ENCODE data around the gene DPF3. TPM values are rescaled to one million over a fixed set of nuclear protein-coding genes. Genes with fewer than 3 reads are reported as not detected.

DPF3 gene
- total RNA-seq, 2 donors from 2014 or later: 0.78 to 4.0 TPM

- ATAC-seq: no peak
- DNase-seq: no peak
- Histone ChIP-seq H3K9me3 (no peaks in the 10 kb centered on the region), H3K4me3 (no peak overlapping the region), H3K27ac (no peak overlapping the region), H3K27me3 (no peaks in the 10 kb centered on the region), H3K36me3 (replicated peaks in 1 of 2; ENCODE audit: insufficient read depth in 1 of 2, low read depth in 2 of 2) (no peaks in the 10 kb centered on the region), H3K4me1 (no peaks in the 10 kb centered on the region)
- TF ChIP-seq POLR2A (IDR thresholded peaks at IDR 0.05) (no peak), CTCF (IDR thresholded peaks at IDR 0.05) (no peak)
- intact Hi-C loops (cut with DNase I): no loop called here
- 82 to 83% methylated on average over 4 of the region's 4 CpGs for whole genome bisulfite sequencing, 2 donors
Measured at GRCh38 chr14:72808564-72808963, 85.3 kb downstream of the DPF3 start.

GRCh38 chr14:72802588-72802946 is 91.3 kb downstream of the DPF3 start:
- no peaks in the 10 kb centered on the region for H3K36me3 ChIP-seq (replicated peaks in 1 of 2; ENCODE audit: insufficient read depth in 1 of 2, low read depth in 2 of 2)
- intact Hi-C loops (cut with DNase I): no loop called here
- WGBS, 2 donors: 87 to 94% methylated on average over 3 of the region's 3 CpGs
- H3K27me3 ChIP-seq: no peaks in the 10 kb centered on the region
- no peaks in the 10 kb centered on the region for H3K4me1 ChIP-seq
- no peak overlapping the region for H3K27ac ChIP-seq
- DNase-seq (no peak), ATAC-seq (no peak)
- no peaks in the 10 kb centered on the region for H3K9me3 ChIP-seq
- TF ChIP-seq POLR2A (IDR thresholded peaks at IDR 0.05): no peak
- no peak for TF ChIP-seq CTCF (IDR thresholded peaks at IDR 0.05)
- no peak overlapping the region for H3K4me3 ChIP-seq

- DNase-seq: no peak
- ATAC-seq: no peak
- intact Hi-C loops (cut with DNase I): no loop called here
- Histone ChIP-seq H3K4me3 (no peak overlapping the region), H3K27me3 (no peaks in the 10 kb centered on the region), H3K36me3 (replicated peaks in 1 of 2; ENCODE audit: insufficient read depth in 1 of 2, low read depth in 2 of 2) (no peaks in the 10 kb centered on the region), H3K4me1 (no peaks in the 10 kb centered on the region), H3K9me3 (no peaks in the 10 kb centered on the region), H3K27ac (no peak overlapping the region)
- 58 to 85% methylated on average over 3 to 5 of the region's 5 CpGs for WGBS, 2 donors
- no peak for TF ChIP-seq POLR2A (IDR thresholded peaks at IDR 0.05)
- TF ChIP-seq CTCF (IDR thresholded peaks at IDR 0.05): no peak
Measured at GRCh38 chr14:72801836-72802587, 91.9 kb downstream of the DPF3 start.

- Histone ChIP-seq H3K27ac (no peak overlapping the region), H3K36me3 (replicated peaks in 1 of 2; ENCODE audit: insufficient read depth in 1 of 2, low read depth in 2 of 2) (no peaks in the 10 kb centered on the region), H3K9me3 (no peaks in the 10 kb centered on the region), H3K4me3 (no peak overlapping the region), H3K27me3 (no peaks in the 10 kb centered on the region), H3K4me1 (no peaks in the 10 kb centered on the region)
- ATAC-seq (no peak), DNase-seq (no peak)
- intact Hi-C loops (cut with DNase I): no loop called here
- TF ChIP-seq POLR2A (IDR thresholded peaks at IDR 0.05) (no peak), CTCF (IDR thresholded peaks at IDR 0.05) (no peak)
- 68 to 81% methylated on average over 4 of the region's 4 CpGs for WGBS, 2 donors
Measured at GRCh38 chr14:72801381-72801812, 92.5 kb downstream of the DPF3 start.

- TF ChIP-seq CTCF (IDR thresholded peaks at IDR 0.05): no peak
- no peak for TF ChIP-seq POLR2A (IDR thresholded peaks at IDR 0.05)
- DNase-seq: no peak
- Histone ChIP-seq H3K36me3 (replicated peaks in 1 of 2; ENCODE audit: insufficient read depth in 1 of 2, low read depth in 2 of 2) (no peaks in the 10 kb centered on the region), H3K27ac (no peak overlapping the region), H3K9me3 (no peaks in the 10 kb centered on the region), H3K27me3 (no peaks in the 10 kb centered on the region), H3K4me3 (no peak overlapping the region), H3K4me1 (no peaks in the 10 kb centered on the region)
- intact Hi-C loops (cut with DNase I): no loop called here
- 70 to 81% methylated on average over 4 of the region's 4 CpGs for WGBS, 2 donors
- no peak for ATAC-seq
Measured at GRCh38 chr14:72800848-72801370, 93.0 kb downstream of the DPF3 start.
